AG09309 (cell line): ENCODE measurements around the gene AP5Z1.

Experiments
- DNase-seq: peaks from one replicate; pipeline ENCODE4 v3.0.0-alpha.2; 2010; ENCODE audit warnings: low read depth
- H3K4me3 ChIP-seq: 2 replicates; pipeline ENCODE4 v1.5.1; 2011; ENCODE audit warnings: mild to moderate bottlenecking, low read depth, low read length, moderate library complexity; ENCODE audit not compliant: control insufficient read depth
- TF ChIP-seq, protein P1 (sequence below): IDR thresholded peaks from 2 replicates; pipeline ENCODE4 v1.5.1; 2011; ENCODE audit warnings: mild to moderate bottlenecking, low read depth, low read length, inconsistent platforms; ENCODE audit not compliant: insufficient read depth, control insufficient read depth; ENCODE audit errors: missing control alignments

Gene AP5Z1

DNA sequence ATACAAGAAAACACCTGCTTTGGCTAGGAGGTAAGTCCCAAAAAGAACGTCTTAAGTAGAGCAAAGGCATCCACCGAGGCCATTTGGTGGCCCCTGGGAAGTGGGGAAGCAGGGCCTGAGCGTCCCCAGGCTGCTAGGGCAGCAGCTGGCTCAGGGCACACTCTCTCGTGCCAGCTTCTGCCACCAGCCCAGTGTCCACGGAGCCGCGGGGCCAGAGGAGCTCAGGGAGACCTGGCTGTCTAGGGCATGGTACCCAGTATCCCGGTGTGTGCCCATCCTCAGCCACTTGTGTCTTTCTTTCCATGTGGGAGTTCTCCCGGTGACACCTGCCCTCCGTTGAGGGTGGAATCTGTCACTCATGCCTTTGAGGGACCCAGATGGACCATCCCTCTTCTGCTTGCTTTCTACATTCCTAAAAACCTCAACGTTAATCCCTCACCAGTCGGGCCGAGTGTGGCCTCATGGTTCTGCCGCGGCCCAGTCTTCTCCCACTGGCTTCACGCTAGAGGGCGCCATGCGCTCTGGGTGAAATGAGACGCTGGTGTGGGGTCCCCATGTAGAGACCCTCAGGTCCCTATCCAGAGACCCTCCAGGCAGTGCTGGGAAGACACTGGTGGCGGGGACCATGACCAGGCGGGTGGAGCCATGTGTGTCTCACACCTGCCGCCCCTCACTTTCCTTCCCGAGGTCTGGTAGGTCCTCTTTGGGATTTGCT is 9.5 kb upstream of the AP5Z1 start:
- H3K4me3 ChIP-seq: no peak overlapping the region
- TF ChIP-seq, protein P1, sequence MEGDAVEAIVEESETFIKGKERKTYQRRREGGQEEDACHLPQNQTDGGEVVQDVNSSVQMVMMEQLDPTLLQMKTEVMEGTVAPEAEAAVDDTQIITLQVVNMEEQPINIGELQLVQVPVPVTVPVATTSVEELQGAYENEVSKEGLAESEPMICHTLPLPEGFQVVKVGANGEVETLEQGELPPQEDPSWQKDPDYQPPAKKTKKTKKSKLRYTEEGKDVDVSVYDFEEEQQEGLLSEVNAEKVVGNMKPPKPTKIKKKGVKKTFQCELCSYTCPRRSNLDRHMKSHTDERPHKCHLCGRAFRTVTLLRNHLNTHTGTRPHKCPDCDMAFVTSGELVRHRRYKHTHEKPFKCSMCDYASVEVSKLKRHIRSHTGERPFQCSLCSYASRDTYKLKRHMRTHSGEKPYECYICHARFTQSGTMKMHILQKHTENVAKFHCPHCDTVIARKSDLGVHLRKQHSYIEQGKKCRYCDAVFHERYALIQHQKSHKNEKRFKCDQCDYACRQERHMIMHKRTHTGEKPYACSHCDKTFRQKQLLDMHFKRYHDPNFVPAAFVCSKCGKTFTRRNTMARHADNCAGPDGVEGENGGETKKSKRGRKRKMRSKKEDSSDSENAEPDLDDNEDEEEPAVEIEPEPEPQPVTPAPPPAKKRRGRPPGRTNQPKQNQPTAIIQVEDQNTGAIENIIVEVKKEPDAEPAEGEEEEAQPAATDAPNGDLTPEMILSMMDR: peak; percentile 38
- DNase-seq: no peak

DNA sequence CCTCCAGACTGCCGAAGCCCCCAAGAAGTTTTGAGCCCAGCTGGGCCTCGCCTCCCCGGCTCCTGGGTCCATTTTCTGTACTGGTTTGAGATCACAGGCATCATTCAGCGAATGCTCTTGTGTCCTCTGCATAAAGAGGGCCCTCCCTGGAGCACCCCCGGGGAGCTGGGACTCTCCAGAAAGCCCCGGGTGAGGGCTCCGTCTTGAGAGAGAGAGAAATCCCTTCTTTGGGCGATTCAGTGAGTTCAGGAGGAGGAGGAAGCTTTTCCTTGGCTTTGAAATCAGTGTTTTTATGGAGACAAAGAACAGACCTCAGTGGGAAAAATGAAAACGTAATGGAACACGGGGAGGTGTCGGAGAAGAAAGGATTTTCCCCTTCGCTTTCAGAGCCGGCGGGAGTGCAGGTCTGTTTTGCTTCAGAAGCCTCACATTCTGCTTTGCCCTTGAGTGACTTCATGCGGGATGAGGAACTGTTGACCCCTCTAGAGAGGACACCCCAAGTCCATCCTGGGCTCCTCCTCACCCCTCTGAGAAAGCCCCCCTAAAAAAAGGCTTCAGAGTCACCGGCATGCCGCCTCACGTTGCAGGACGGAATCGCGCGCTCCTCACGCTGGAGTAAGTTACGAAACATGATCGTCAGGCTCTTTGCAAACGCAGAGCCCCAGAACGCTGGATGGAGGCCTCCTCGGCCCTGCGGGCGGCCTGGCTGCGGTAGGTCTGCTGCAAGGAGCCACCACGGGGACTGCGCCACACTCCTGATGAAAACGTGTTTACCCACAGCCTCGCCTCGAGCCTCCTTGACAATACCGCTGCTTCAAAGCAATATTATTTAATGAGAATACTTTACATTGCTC is 8.5 kb upstream of the AP5Z1 start:
- TF ChIP-seq, protein P1: no peak
- DNase-seq: no peak
- H3K4me3 ChIP-seq: no peak overlapping the region

GRCh38 chr7:4768597-4769569 is 6.5 kb upstream of the AP5Z1 start:
- H3K4me3 ChIP-seq: no peak overlapping the region
- TF ChIP-seq, protein P1: no peak
- no peak for DNase-seq

- H3K4me3 ChIP-seq: no peak overlapping the region
- TF ChIP-seq, protein P1: no peak
- DNase-seq: no peak
Measured at GRCh38 chr7:4769761-4770160, 5.7 kb upstream of the AP5Z1 start.

- TF ChIP-seq, protein P1: no peak
- no peak for DNase-seq
- no peak overlapping the region for H3K4me3 ChIP-seq
Measured at GRCh38 chr7:4770886-4771285, 4.5 kb upstream of the AP5Z1 start.

- H3K4me3 ChIP-seq: no peak overlapping the region
- DNase-seq: no peak
- TF ChIP-seq, protein P1: no peak
Measured at GRCh38 chr7:4771737-4772136, 3.7 kb upstream of the AP5Z1 start.
